KMS-11 (cell line): ENCODE data around the gene MRPL18.

ENCODE experiments used
- H2AFZ ChIP-seq: fragments of 200-600 bp; sonication (generic); 2 replicates; pipeline ENCODE4 v1.6.1; 2016; ENCODE audit warnings: antibody characterized with exemption, mixed run types, low read depth
- H3K27ac ChIP-seq: fragments of 200-600 bp; sonication (generic); 2 replicates; pipeline ENCODE4 v1.6.1; 2016; ENCODE audit warnings: mild to moderate bottlenecking, mixed run types
- H3K27me3 ChIP-seq: fragments of 200-600 bp; sonication (generic); 2 replicates; pipeline ENCODE4 v1.6.1; 2017; ENCODE audit warnings: mild to moderate bottlenecking, low read depth, mixed run types, moderate library complexity; ENCODE audit not compliant: insufficient read depth
- H3K36me3 ChIP-seq: fragments of 200-600 bp; sonication (generic); 2 replicates; pipeline ENCODE4 v1.6.1; 2017; ENCODE audit warnings: mild to moderate bottlenecking, mixed run types; ENCODE audit not compliant: insufficient read depth
- H3K4me1 ChIP-seq: fragments of 200-600 bp; sonication (generic); 2 replicates; pipeline ENCODE4 v1.6.1; 2016; ENCODE audit warnings: mild to moderate bottlenecking, low read depth, mixed run types; ENCODE audit not compliant: poor library complexity, severe bottlenecking
- H3K4me2 ChIP-seq: fragments of 200-600 bp; sonication (generic); 2 replicates; pipeline ENCODE4 v1.7.0; 2016; ENCODE audit warnings: mild to moderate bottlenecking, mixed run types
- H3K4me3 ChIP-seq: fragments of 200-600 bp; sonication (generic); IDR thresholded peaks from 2 replicates; pipeline ENCODE4 v1.6.1; 2017; ENCODE audit warnings: low read depth, low read length, mixed read lengths; ENCODE audit not compliant: insufficient read depth
- H3K79me2 ChIP-seq: fragments of 200-600 bp; sonication (generic); 2 replicates; pipeline ENCODE4 v1.6.1; 2016; ENCODE audit warnings: low read depth, mixed run types; ENCODE audit not compliant: insufficient read depth
- H3K9ac ChIP-seq: fragments of 200-600 bp; sonication (generic); 2 replicates; pipeline ENCODE4 v1.6.1; 2016; ENCODE audit warnings: mild to moderate bottlenecking, mixed run types
- H4K20me1 ChIP-seq: fragments of 200-600 bp; sonication (generic); 2 replicates; pipeline ENCODE4 v1.6.1; 2016; ENCODE audit warnings: mild to moderate bottlenecking, mixed run types; ENCODE audit not compliant: insufficient read depth
- CTCF ChIP-seq: fragments of 200-600 bp; sonication (generic); conservative IDR thresholded peaks from 2 replicates; pipeline ENCODE4 v1.6.1; 2017; ENCODE audit warnings: low read depth, mild to moderate bottlenecking, antibody characterized with exemption, low read length, moderate library complexity, mixed read lengths

Gene MRPL18

DNA sequence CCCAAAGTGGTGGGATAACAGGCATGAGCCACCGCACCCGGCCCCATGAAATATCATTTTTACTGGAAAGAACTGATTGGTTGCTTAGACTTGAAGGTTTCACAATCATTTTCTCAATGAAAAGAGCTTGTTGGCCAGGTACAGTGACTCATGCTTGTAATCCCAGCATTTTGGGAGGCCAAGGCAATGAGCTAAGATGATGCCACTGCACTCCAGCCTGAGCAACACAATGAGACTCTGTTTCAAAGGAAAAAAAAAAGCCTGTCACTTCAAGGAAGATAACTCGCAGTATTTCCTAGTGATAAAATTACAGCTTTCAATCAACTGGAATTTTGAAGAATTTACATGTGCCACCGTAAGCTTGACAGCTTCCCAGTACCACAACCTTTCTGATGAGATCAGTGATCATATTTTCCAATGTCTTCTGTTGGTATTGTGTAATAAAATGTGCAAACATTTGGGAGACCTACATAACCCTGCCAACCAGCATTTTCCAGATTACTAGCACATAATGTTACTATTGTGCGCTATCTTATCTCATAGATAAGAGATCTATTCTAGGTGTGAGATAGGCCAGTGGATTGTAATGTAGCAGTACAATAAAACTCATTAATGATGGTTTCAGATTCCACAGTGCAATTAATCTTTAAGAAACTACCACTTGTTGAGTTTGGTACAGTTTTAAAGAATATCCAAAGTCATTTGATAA is 17.0 kb downstream of the MRPL18 start:
- Histone ChIP-seq H3K4me1 (no peaks in the 10 kb centered on the region), H3K4me2 (no peak overlapping the region), H3K27me3 (no peaks in the 10 kb centered on the region), H3K4me3 (no peak overlapping the region), H3K27ac (no peak overlapping the region), H3K36me3 (no peaks in the 10 kb centered on the region), H4K20me1 (no peaks in the 10 kb centered on the region), H3K79me2 (no peaks in the 10 kb centered on the region), H3K9ac (no peak overlapping the region), H2AFZ (no peak overlapping the region)
- TF ChIP-seq CTCF: no peak

DNA sequence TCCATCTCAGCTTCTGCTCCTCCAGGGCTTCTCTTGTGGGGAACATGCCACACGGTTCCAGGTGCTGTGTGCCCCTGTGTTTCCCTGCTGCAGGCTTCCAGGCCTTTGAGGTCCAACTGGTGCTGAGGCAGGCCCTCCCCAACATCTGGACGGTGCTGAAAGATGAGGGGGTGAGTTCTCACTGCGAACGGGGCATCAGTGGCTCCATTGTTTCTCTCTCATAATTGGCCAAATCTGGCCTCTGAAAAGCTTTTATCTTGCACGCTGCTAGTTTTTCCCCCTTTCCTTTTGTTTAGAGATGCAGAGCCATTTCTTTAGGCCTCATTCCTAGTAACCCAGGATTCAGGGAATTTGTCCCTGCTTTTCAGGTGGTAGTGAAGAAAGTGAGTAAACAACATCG is 18.4 kb downstream of the MRPL18 start:
- Histone ChIP-seq H4K20me1 (no peaks in the 10 kb centered on the region), H3K4me1 (no peaks in the 10 kb centered on the region), H3K79me2 (no peaks in the 10 kb centered on the region), H3K4me3 (no peak overlapping the region), H3K36me3 (no peaks in the 10 kb centered on the region), H3K9ac (no peak overlapping the region), H3K4me2 (no peak overlapping the region), H3K27me3 (no peaks in the 10 kb centered on the region), H2AFZ (no peak overlapping the region), H3K27ac (no peak overlapping the region)
- no peak for TF ChIP-seq CTCF

GRCh38 chr6:159809149-159809548 is 18.9 kb downstream of the MRPL18 start:
- H3K27me3 ChIP-seq: no peaks in the 10 kb centered on the region
- no peaks in the 10 kb centered on the region for H3K79me2 ChIP-seq
- no peak for TF ChIP-seq CTCF
- H3K4me1 ChIP-seq: no peaks in the 10 kb centered on the region
- no peaks in the 10 kb centered on the region for H4K20me1 ChIP-seq
- H3K36me3 ChIP-seq: no peaks in the 10 kb centered on the region
- H3K9ac ChIP-seq: no peak overlapping the region
- H3K4me3 ChIP-seq: no peak overlapping the region
- no peak overlapping the region for H3K4me2 ChIP-seq
- H3K27ac ChIP-seq: no peak overlapping the region
- no peak overlapping the region for H2AFZ ChIP-seq

GRCh38 chr6:159813781-159814180 is 23.5 kb downstream of the MRPL18 start:
- no peak overlapping the region for H3K9ac ChIP-seq
- no peak for TF ChIP-seq CTCF

More at GRCh38 chr6:159813781-159814180, 23.5 kb downstream of the MRPL18 start:
- no peaks in the 10 kb centered on the region for H3K27me3 ChIP-seq
- no peak overlapping the region for H3K4me3 ChIP-seq
- H4K20me1 ChIP-seq: no peaks in the 10 kb centered on the region
- no peak overlapping the region for H2AFZ ChIP-seq
- H3K4me1 ChIP-seq: no peaks in the 10 kb centered on the region
- no peaks in the 10 kb centered on the region for H3K79me2 ChIP-seq
- no peaks in the 10 kb centered on the region for H3K36me3 ChIP-seq
- no peak overlapping the region for H3K27ac ChIP-seq
- no peak overlapping the region for H3K4me2 ChIP-seq
